GM21619 (cell line): ENCODE data around the gene HYDIN.

Source experiments
- ATAC-seq: cut with Tn5 transposase; IDR thresholded peaks from one replicate; pipeline ENCODE4 v1.9.1; 2021; ENCODE audit not compliant: unreplicated experiment

HYDIN gene

DNA sequence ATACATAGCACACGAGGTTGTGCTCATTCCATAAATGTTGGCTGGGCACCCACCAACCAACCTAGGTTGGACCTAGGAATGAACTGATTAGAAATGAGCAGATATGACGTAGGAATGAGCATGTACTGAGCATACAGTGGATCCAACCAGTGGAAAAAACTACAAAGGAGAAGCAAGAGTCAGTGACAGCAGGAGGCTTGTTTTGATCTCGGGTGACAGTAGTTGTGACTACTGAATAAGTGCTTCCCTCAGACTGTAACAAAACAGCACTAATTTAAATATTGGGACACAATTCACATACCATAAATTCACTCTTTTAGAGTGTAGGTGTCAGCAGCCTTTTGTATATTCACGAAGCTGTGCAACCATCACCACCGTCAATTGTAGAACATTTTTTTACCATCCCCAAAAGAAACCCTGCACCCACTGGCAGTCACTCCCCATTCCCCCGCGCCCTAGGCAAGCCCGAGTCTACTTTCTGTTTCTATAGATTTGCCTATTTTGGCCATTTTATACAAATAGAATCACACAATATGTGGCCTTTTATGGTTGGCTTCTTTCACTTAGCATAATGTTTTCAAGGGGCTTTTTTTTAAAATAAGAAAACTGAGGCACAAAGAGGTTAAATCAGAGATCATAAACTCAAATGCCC lies 436.5 kb downstream of the HYDIN start:
- ATAC-seq, result peak; percentile 45

DNA sequence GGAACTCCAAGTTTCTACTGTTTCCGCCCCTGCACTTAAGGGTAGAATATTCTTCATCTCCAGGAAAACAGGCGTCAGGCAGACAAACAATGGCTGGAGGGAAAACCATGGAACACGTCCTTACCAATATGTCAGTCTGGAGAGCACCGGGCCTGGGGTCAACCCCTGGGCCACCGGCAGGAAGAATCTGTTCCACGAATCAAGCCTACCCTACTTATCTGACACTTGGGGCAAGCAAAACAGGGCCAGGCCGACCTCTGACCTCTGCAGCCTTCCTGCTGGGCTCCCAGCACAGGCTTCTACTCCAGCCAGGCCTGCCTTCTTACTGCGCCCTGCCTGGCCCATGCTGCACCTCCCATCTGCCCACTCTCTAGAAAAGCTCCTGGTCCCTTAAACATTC lies 439.7 kb downstream of the HYDIN start:
- ATAC-seq, result no peak

DNA sequence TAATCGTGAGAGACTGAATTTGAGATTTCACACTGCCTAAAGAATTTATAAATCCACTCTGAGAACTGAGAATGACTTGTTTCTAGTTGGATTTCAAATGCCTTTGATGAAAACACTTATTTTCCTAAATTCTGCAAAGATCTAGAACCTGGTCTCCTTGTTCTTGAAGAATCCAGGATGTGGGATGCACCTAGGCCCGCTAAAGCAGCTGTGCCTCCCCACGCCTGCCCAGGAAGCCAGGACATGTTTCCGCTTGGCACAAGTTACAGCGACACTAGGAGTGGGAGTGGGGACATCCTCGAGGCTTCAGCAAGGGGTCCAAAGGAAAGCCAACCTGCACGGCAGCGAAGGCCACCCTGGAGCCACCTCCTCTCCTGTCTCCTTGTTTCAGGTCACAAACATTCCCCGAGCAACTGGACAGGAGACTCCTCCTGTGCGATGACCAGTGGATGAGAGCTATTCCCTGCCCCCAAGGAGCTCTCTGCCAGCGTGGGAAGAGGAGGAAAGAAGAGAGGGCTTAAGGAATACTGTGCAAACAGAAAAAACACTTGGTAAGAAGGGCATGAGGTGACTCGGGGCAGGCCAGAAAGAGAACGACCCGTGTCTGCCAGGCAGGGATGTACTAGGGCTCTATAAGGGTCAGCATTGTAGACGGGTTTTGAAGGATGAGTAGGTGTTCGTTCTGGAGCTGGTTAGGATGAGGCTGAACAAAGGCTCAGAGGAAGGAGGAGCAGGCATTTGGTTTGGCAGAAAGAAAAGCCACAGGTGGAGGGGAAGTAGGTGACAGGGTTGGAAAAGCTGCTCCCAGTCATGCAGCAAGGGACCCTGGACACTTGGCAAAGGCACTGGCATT lies 440.7 kb downstream of the HYDIN start:
- ATAC-seq, result no peak

DNA sequence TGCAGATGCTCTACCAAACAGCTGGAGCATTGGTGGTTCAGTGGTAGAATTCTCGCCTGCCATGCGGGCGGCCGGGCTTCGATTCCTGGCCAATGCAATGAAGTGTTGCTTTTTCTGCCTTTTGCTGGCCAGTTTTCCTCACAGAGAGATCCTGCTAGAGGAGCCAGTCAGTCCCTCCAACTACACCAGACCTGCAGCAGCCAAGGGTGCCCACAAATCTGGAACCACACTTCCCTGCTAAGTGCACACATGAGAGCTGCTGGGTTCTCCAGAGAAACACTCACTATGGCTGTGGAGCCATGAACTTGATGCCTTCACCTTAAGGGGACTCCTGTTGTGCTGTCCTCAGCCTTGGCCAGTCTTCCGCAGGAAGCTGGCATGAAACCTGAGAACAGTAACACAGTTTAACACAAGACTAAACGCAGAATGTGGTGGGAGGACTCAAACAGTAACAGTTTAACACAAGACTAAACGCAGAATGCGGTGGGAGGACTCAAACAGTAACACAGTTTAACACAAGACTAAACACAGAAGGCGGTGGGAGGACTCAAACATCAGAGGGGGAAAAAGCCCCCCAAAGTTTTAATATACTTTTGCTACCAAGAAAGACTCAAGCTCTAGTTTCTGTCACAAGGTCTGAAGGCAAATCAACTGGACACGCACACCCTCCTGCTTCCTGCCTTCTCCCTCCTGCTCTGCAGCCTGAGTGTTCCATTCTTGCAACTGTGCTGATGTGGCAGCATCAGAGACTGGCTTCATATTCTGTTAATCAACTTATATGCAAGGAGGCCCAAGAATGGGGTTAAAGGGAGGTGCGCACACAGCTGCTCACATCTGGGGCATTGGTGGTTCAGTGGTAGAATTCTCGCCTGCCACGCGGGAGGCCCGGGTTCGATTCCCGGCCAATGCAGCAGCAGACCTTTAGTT lies 441.6 kb downstream of the HYDIN start:
- no peak for ATAC-seq

DNA sequence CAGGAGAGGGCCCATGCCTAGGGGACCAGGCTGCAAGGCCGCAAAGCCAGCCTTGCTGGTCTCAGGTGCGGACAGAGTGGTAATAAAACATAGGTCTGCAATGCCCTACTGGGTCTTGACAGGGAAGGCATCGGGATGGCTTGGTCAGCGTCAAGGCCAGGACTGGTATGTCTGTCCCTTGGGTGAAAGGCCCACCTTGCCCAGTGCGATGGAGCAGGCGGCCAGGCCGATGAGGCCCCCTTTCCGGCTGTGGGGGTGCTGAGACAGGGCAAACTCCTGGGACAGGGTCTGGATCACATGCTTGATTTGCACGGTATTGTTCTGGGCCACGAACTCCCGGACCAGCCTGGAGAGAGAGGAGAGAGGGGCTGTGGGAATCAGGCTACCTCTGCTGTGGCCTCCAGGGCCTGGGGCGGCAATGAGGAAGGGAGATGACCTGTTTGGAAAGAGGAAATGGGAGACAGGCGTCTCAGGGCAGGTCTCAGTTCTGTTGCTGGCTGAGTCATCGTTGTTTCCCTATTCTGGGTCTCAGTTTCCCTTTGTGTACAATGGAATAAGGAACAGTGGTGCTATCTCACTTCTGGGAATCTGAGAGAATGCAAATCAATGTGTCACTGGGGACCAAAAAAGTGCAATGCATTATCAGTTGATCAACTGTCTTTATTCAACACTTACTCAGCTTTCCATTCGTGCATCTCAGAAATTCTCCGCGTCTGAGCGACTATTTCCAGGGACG lies 444.3 kb downstream of the HYDIN start:
- ATAC-seq, result no peak

DNA sequence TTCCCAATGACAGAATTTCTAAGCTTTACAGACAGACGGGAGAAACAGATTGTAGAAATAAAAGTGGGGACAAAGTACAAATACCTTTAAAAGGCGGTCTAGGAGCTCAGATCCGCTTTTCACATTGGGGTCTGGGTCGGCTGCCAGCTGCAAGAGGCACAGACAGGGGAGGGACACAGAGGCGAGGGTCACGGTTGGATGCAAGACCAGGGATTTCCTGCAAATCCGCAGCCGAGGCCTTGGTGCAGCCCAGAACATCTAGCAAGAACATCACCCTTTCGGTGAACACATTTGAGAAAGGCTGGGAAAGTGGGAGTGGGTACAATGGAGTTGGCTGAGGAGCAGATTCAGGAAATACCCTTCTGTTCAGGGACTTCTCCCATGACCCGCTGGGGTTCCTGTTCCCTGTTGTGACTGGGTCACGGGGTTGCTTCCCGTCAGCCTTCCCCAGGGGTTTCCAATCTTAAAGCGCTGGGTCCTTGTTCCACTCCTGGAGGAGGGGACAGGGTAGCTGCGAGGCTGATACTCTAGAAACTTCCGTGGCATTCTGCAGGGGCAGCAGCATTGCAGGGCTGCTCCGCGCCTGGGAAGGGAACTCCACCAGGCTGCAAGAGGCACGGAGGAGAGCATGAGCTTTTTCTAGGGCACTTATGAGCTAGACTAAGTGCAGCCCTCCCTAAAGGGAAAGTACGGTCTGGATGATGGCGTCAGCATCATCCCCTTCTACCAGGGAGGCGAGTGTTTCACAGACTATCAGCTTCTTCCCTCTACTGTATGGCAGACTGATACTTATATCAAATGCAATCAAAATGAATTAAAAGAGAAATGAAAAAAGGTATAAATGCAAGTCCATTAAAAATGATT lies 445.6 kb downstream of the HYDIN start:
- no peak for ATAC-seq

DNA sequence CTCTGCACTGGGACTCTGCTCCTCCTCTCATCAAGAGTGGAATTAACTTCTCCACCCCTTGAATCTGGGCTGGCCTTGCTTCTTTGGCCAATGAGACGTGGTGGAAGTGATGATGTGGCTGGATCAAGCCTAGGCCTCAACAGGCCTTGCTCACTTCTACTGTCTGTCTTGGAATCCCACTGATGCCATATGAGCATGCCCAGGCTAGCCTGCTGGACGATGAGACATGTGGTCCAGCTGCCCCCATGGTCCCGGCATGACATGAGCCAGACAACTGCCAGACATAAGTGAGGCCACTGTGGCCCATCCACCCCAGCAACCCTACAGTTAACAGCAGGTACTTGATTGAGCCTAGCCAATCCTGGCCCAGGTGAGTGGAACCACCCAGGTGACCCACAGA lies 448.3 kb downstream of the HYDIN start:
- ATAC-seq, result no peak

DNA sequence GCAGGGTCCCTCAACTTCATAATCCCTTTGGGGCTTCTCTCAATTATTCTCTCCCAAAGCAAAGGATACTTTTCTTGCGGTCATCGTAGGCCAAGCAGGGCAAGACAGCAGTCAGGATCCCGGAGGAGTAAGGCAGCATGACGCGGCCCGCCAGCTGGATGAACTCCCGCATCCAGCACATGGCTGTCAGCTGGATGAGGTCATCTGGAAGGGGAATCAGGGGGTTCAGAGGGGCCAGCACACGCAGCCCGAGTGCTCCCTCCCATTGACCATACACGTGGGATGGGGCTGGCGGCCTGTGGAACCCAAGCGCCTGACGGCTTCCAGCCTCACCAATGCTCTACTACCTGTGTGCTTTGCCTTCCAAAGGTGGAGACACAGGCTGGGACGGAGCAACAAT lies 448.7 kb downstream of the HYDIN start:
- no peak for ATAC-seq

DNA sequence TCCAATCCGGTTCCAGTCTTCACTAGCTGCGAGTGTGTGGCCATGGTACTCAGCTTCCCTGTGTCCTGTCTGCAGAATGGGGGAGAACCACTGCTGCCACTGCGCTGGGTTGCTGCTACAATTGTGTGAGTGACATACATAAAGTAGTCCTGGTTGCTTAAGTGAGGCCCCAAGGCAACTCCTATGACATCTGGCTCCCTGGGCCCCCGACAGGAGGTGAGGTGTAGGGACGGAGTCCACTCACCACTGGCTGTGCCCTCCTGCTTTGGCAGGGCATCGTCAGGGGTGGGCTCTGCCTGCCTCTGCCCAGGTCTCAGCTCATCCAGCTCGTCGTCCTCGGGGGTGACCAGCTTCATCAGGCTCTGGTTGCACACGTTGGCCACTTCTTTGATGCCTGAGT lies 450.0 kb downstream of the HYDIN start:
- ATAC-seq, result no peak

DNA sequence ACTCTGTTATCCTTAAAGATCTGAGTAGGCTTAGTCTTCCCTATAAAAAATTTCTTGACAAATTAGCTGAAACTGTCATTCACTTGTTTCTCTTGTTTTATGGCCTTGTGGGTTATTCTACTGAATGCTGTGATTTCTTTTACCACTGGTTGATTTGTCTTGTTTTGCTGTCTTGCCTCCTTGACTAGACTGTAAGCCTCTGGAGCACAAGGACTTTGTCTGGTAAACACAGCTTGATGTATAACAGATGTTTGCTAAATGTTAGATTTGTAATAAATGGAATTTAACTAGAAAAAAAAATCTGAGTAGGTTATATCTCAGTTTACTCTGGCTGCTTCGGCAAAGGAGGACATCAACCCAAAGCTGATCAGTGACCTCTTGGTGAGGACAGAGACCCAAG lies 451.2 kb downstream of the HYDIN start:
- ATAC-seq, result no peak

DNA sequence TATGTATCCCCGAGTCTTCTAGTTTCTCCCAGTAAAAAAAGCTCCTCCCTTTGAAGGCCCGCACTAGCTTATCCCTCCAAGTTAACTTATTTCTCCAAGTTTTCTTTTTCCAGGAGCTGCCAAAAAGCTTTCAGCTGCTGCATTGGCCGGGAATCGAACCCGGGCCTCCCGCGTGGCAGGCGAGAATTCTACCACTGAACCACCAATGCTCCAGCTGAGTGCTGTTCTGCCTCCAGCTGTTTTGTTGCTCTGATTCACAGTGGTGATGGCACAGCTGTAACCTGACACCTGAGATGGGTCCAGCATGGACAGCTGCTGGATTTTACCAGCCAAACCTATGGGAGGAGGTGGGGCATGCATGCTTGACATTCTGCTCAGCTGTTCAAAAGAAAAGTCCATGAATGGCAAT lies 451.6 kb downstream of the HYDIN start:
- no peak for ATAC-seq

DNA sequence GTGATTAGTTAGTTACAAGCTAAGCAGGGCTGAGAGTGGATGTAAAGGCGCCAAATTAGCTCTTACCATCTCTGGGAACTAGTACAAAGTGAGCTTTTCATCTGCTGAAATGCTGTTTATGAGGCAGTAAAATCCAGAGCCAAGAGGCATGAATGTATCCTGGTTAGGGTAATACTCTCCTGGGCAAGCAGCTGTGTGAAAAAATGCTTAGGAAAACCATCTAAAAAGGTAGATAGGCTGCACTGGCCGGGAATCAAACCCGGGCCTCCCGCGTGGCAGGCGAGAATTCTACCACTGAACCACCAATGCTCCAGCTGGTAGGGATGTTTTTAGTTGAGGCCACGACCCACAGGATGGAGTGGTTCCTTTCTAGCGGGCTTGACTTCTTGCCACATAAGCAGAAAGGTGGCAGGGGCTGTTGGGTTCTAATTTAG lies 452.5 kb downstream of the HYDIN start:
- no peak for ATAC-seq

DNA sequence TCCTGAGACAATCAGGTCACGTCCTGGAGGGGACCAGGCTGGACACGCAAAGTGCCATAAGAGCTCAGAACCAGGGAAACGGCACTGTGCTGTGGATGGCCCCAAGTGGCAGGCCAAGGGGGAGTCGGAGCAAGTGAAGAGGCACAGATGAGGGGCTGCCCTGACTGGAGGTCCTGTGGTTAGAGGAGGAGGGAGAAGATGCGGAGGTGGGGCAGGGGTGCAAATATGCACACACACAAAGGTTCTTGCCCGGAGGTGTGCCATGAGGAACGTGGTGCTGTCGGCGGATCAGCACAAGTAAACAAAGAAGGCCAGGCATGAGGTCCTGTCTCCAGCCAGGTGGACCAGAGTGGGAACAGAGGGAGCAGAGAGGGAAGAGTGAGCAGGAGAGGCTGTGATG lies 453.0 kb downstream of the HYDIN start:
- no peak for ATAC-seq

DNA sequence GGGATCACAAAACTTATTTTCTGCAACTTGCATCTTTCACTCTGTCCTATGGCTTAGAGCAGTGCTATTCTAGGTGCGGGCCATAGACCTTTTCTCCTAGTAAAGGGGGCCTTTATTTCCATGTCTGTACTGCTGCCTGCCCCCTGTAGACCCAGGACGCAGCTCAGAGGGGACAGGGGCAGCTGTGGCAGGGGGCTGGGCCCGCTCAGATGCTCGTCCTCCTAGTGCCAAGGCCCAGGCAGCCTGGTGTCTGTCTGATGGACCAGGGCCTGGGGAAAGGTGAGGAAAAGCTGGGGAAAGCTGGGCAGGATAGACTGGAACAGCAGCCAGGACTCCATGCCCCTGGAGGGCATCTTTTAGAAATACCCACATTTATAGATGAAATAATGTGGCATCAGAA lies 455.1 kb downstream of the HYDIN start:
- ATAC-seq, result no peak

DNA sequence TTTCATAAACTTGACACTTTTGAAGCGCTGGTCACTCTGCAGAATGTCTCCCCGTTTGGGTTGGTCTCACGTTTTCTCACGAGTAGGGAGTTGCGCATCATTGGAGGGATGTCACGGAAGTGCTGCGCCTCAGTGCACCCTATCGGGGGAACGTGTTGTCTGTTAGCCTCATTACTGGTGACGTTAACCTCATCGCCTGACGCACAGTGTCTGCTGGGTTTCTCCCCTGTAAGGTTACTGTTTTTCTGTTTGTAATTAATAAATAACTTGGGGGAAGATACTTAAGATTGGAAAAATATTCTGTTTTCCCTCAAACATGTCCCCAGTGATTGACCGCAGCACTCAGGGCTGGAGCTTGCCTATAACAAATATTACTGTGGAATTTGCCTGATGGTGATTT lies 456.3 kb downstream of the HYDIN start:
- ATAC-seq, result no peak

DNA sequence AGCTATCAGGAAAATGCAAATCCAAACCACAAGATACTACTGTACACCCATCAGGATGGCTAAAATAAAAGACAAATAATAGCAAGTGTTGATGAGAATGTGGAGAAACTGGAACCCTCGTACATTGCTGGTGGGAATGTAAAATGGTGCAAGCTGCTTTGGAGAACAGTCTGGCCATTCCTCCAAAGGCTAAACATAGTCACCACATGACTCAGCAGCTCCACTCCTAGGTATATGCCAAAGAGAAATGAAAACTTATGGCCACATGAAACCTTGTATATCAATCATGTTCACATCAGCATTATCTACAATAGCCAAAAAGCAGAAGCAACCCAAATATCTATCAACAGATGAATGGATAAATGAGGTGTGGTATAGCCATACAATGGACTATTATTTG lies 458.0 kb downstream of the HYDIN start:
- ATAC-seq, result no peak

DNA sequence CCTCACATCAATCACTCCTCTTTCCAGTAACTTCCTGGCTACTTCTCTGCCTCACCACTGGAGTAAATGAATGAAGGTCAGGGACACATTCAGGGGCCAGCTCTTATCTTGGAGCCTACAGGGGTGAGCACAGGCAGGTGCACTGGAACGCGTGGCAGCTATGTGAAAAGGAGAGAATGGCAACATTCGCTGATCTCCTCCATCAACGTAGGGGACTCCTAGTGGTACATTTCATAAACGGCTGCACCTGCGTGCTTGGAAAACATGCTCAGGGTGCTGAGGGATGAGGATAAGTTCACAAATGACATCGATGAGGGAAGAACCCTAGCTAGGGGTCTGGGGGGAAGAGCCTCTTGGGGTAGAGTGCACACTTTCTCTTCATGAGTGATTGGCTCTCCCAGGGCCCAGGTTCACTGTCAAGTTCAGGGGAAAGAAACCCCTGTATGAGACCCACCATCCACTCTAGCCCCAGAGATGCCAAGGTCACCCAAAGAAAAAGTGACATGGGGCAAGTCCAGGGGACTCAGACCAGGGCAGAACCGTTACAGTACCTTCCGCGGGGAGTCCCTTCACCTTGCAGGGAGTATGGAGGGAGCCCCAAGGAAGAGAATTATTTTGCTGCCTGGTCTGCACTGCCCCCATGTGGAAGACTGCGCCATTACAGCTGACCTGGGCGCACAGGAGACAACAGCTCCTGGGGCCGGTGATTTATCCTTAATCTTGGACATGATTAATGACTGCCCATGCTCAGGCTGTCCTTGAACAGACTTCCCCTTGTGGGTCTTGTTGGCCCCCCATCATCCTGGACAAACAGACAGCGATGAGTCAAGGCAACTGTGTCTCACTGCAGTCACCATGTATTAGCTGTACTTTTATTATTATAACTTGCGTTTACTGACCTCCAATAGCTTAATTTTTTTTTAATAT lies 459.6 kb downstream of the HYDIN start:
- no peak for ATAC-seq

DNA sequence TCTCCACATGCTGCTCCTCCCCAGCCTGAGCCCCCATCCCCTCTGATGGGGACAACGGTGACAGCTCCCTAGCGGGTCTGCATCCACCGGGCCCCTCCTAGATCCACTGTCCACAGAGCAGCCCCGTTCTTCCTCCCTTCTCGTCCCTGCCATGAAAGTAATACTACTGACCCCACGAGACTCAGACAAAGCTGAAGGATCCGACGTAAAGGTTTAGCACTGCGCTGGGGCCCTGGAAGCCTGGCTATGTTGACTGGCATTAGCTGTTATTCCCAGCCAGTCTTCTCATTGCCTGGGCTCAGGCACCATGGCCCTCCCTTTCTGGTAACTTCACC lies 460.3 kb downstream of the HYDIN start:
- ATAC-seq, result no peak

DNA sequence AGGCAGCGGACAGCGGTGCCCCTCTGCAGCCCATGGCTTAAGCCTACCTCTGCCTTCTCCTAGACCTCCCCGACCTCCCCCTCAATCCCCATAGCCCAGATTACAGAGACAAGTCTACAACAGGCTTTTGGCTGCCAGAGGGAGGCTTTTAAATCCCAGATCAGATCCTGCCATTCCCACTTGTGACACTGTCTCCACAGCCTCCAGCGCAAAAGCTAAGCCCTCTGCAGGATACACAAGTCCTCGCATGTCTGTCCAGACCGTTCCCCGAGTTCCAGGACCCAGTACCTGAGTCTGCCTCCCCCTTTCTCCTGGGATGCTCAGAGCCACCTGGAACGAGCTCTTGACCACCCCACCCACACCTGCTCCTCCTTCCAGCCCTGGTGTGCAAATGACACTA lies 460.8 kb downstream of the HYDIN start:
- no peak for ATAC-seq
